Endothelial cell (in vitro differentiated cells): ENCODE results near the gene PLXNA2. TPM values are rescaled to one million over a fixed set of nuclear protein-coding genes. Genes with fewer than 3 reads are reported as not detected.

Source experiments
- DNase-seq: peaks from one replicate; pipeline ENCODE4 v3.0.0; 2021; ENCODE audit warnings: low spot score
- H3K27ac Mint-ChIP-seq: one replicate; pipeline ENCODE4 v1.8.0; 2021; ENCODE audit warnings: mixed read lengths, inconsistent platforms; ENCODE audit not compliant: unreplicated experiment
- H3K27me3 Mint-ChIP-seq: one replicate; pipeline ENCODE4 v1.8.0; 2021; ENCODE audit warnings: mild to moderate bottlenecking, moderate library complexity, mixed read lengths, inconsistent platforms; ENCODE audit not compliant: unreplicated experiment
- H3K36me3 Mint-ChIP-seq: one replicate; pipeline ENCODE4 v1.8.0; 2021; ENCODE audit warnings: mild to moderate bottlenecking, low read depth, mixed read lengths, inconsistent platforms; ENCODE audit not compliant: unreplicated experiment
- H3K4me1 Mint-ChIP-seq: one replicate; pipeline ENCODE4 v1.8.0; 2021; ENCODE audit warnings: mild to moderate bottlenecking, mixed read lengths, inconsistent platforms; ENCODE audit not compliant: unreplicated experiment
- H3K4me3 Mint-ChIP-seq: one replicate; pipeline ENCODE4 v1.8.0; 2021; ENCODE audit warnings: mild to moderate bottlenecking, mixed read lengths, inconsistent platforms; ENCODE audit not compliant: unreplicated experiment
- H3K9me3 Mint-ChIP-seq: one replicate; pipeline ENCODE4 v1.8.0; 2021; ENCODE audit warnings: mixed read lengths, inconsistent platforms; ENCODE audit not compliant: unreplicated experiment
- CTCF ChIP-seq: fragments of 200-600 bp; sonication (generic); IDR thresholded peaks from one replicate; pipeline ENCODE4 v1.5.0; 2021; ENCODE audit warnings: antibody characterized with exemption; ENCODE audit not compliant: unreplicated experiment
- total RNA-seq: library from RNA; stranded (reverse); fragmentation: NEBNext Ultra II Directional; extraction: Animal tissue kit (Norgen Biotek cat#: 25700); gene quantifications from one replicate; pipeline ENCODE4 v1.2.1, GENCODE V29; 2021; ENCODE audit not compliant: unreplicated experiment

PLXNA2 gene
- total RNA-seq, 1 donor from 2014 or later = 25.6 TPM

GRCh38 chr1:208093046-208093445 is 151.1 kb downstream of the PLXNA2 start:
- no peaks in the 10 kb centered on the region for H3K4me1 Mint-ChIP-seq
- H3K9me3 Mint-ChIP-seq = no peaks in the 10 kb centered on the region
- H3K27me3 Mint-ChIP-seq = peaks cover 1% of the 10 kb centered on the region
- no peak for DNase-seq
- TF ChIP-seq CTCF = no peak
- H3K36me3 Mint-ChIP-seq = peaks cover 16% of the 10 kb centered on the region
- H3K27ac Mint-ChIP-seq = no peak overlapping the region
- H3K4me3 Mint-ChIP-seq = no peak overlapping the region

GRCh38 chr1:208090388-208091301 is 153.5 kb downstream of the PLXNA2 start:
- TF ChIP-seq CTCF = no peak
- Mint-ChIP-seq H3K27ac (no peak overlapping the region), H3K36me3 (peaks cover 19% of the 10 kb centered on the region), H3K4me3 (no peak overlapping the region), H3K27me3 (peaks cover 1% of the 10 kb centered on the region), H3K9me3 (no peaks in the 10 kb centered on the region), H3K4me1 (no peaks in the 10 kb centered on the region)
- no peak for DNase-seq

- no peak overlapping the region for H3K4me3 Mint-ChIP-seq
- no peak overlapping the region for H3K27ac Mint-ChIP-seq
- no peak for TF ChIP-seq CTCF
- peaks cover 3% of the 10 kb centered on the region for H3K27me3 Mint-ChIP-seq
- H3K36me3 Mint-ChIP-seq = peaks cover 16% of the 10 kb centered on the region
- H3K4me1 Mint-ChIP-seq = no peaks in the 10 kb centered on the region
- no peaks in the 10 kb centered on the region for H3K9me3 Mint-ChIP-seq
- no peak for DNase-seq
Measured at GRCh38 chr1:208089761-208090370, 154.3 kb downstream of the PLXNA2 start.

GRCh38 chr1:208089149-208089548 is 155.0 kb downstream of the PLXNA2 start:
- H3K36me3 Mint-ChIP-seq = peaks cover 20% of the 10 kb centered on the region
- H3K27ac Mint-ChIP-seq = no peak overlapping the region
- no peak for DNase-seq
- peaks cover 3% of the 10 kb centered on the region for H3K27me3 Mint-ChIP-seq
- H3K4me1 Mint-ChIP-seq = peaks cover 4% of the 10 kb centered on the region
- H3K9me3 Mint-ChIP-seq = no peaks in the 10 kb centered on the region
- TF ChIP-seq CTCF = no peak
- no peak overlapping the region for H3K4me3 Mint-ChIP-seq

- no peak for TF ChIP-seq CTCF
- peaks cover 20% of the 10 kb centered on the region for H3K36me3 Mint-ChIP-seq
Measured at GRCh38 chr1:208088319-208088718, 155.9 kb downstream of the PLXNA2 start.

More at GRCh38 chr1:208088319-208088718, 155.9 kb downstream of the PLXNA2 start:
- Mint-ChIP-seq H3K27me3 (peaks cover 3% of the 10 kb centered on the region), H3K4me1 (peaks cover 4% of the 10 kb centered on the region), H3K9me3 (no peaks in the 10 kb centered on the region), H3K27ac (no peak overlapping the region), H3K4me3 (no peak overlapping the region)
- no peak for DNase-seq
